GM19238 (cell line): ENCODE results near the gene DNTTIP2.
"Not testable (repeated sequence)": the region's sequence is repeated elsewhere in the genome, so short reads cannot be mapped to it uniquely, and the experiment has no call there.

ENCODE experiments used
- DNase-seq: peaks from one replicate; pipeline ENCODE4 v3.0.0; 2011; ENCODE audit warnings: low spot score; ENCODE audit not compliant: insufficient read length

Gene DNTTIP2

GRCh38 chr1:93842750-93843500, 36.1 kb downstream of the DNTTIP2 start:
- DNase-seq, result no peak

GRCh38 chr1:93841771-93842170, 37.2 kb downstream of the DNTTIP2 start:
- no peak for DNase-seq

- no peak for DNase-seq
These were observed 38.0 kb downstream of the DNTTIP2 start for GRCh38 chr1:93840956-93841482.

GRCh38 chr1:93839753-93840152, 39.3 kb downstream of the DNTTIP2 start:
- DNase-seq, result no peak

- no peak for DNase-seq
These were observed 39.7 kb downstream of the DNTTIP2 start for GRCh38 chr1:93839307-93839706.

- no peak for DNase-seq
These were observed 41.0 kb downstream of the DNTTIP2 start for GRCh38 chr1:93837961-93838360.

- DNase-seq, result not testable (repeated sequence)
These were observed 45.7 kb downstream of the DNTTIP2 start for GRCh38 chr1:93833293-93833692.

- DNase-seq, result no peak
These were observed 49.9 kb downstream of the DNTTIP2 start for GRCh38 chr1:93829061-93829460.

- DNase-seq, result no peak
These were observed 50.6 kb downstream of the DNTTIP2 start for GRCh38 chr1:93828367-93828755.

GRCh38 chr1:93827633-93828366, 51.2 kb downstream of the DNTTIP2 start:
- DNase-seq, result no peak

- DNase-seq, result no peak
These were observed 51.9 kb downstream of the DNTTIP2 start for GRCh38 chr1:93827128-93827527.

- no peak for DNase-seq
These were observed 54.2 kb downstream of the DNTTIP2 start for GRCh38 chr1:93824834-93825233.

- DNase-seq, result no peak
These were observed 56.1 kb downstream of the DNTTIP2 start for GRCh38 chr1:93822730-93823425.

- DNase-seq, result no peak
These were observed 57.4 kb downstream of the DNTTIP2 start for GRCh38 chr1:93821423-93822144.

GRCh38 chr1:93820554-93821422, 58.2 kb downstream of the DNTTIP2 start:
- no peak for DNase-seq

- no peak for DNase-seq
These were observed 60.4 kb downstream of the DNTTIP2 start for GRCh38 chr1:93818570-93818959.

- no peak for DNase-seq
These were observed 61.0 kb downstream of the DNTTIP2 start for GRCh38 chr1:93817819-93818569.

- no peak for DNase-seq
These were observed 61.9 kb downstream of the DNTTIP2 start for GRCh38 chr1:93816970-93817678.
